ENCODE data around the gene INSYN1. TPM values are rescaled to one million over a fixed set of nuclear protein-coding genes. Genes with fewer than 3 reads are reported as not detected.
A peak's percentile ranks its signal among the peaks of the same experiment; 100 is the strongest.

The INSYN1 gene
- total and polyA plus RNA-seq, 2 experiments from 2014 or later = 9.2 to 9.6 TPM

DNA sequence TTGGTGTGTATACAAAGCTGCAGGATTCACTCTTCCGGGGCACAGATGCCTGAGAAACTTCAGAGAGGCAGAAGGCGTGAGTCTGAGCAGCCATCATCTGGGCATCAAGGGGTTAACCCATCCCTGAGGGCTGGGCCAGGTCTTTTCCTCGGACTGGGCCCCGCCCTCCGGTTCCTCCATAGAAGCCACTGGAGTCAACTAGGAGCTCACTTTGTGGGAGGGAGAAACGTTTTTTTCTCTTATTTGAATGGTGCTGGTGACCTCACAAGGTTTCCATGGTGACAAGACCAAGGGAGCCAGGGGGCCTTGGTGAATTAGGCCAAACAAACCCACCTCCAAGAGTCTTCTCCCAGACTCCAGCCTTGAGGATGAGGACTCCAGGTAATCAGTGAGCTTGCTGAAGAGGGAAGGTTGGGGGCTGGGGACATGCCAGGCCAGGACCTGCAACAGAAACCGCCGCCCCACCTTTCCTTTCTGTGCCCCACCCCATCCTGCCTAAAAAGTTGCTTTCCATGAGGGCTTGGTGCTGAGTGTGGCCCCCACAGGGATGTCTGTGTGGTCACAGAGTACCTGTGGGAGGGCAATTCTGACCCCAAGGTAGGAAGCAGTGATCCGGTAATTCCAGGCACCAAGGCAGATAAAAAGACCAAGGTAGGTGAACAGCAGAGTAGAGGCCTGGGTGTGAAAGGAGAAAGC is 14.8 kb upstream of the INSYN1 start:
- TF ChIP-seq CTCF (IDR thresholded peaks at IDR 0.05; ENCODE audit: low read depth, low read length) = no peak
- H3K27ac ChIP-seq = no peak overlapping the region
- H3K27me3 ChIP-seq = no peaks in the 10 kb centered on the region
- no peaks in the 10 kb centered on the region for H3K9me3 ChIP-seq (ENCODE audit: low read depth)
- H3K36me3 ChIP-seq = no peaks in the 10 kb centered on the region
- DNase-seq (ENCODE audit: low read depth in 1 of 2, low spot score in 1 of 2) = no peak
- no peaks in the 10 kb centered on the region for H3K4me1 ChIP-seq (ENCODE audit: low read depth)
- no peak overlapping the region for H3K4me3 ChIP-seq

- Histone ChIP-seq H3K4me1 (ENCODE audit: low read depth) (no peaks in the 10 kb centered on the region), H3K4me3 (no peak overlapping the region), H3K9me3 (ENCODE audit: low read depth) (no peaks in the 10 kb centered on the region), H3K36me3 (no peaks in the 10 kb centered on the region), H3K27ac (no peak overlapping the region), H3K27me3 (peaks cover 3% of the 10 kb centered on the region)
- TF ChIP-seq CTCF (IDR thresholded peaks at IDR 0.05; ENCODE audit: low read depth, low read length) = no peak
- DNase-seq (ENCODE audit: low read depth in 1 of 2, low spot score in 1 of 2) = no peak
Measured at GRCh38 chr15:73766598-73766997, 13.4 kb upstream of the INSYN1 start.

DNA sequence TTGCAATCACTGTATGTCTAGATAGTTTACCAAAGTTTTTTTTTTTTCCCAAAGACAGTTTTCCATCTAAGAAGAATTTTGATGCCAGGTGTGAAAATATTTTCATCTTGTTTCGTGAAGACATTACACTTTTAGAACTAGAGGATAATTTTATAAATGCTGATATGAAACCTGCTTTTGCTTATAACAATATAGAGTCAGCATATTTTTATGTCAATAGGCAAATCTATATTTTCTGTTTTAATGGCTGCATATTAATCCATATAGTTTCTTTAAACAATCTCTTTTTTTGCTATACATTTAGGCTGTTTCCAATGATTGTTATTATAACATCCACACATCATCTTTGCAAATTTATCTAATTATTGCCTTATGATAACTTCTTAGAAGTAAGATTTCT is 12.6 kb upstream of the INSYN1 start:
- no peak for TF ChIP-seq CTCF (IDR thresholded peaks at IDR 0.05; ENCODE audit: low read depth, low read length)
- Histone ChIP-seq H3K4me1 (ENCODE audit: low read depth) (no peaks in the 10 kb centered on the region), H3K36me3 (no peaks in the 10 kb centered on the region), H3K27me3 (peaks cover 4% of the 10 kb centered on the region), H3K9me3 (ENCODE audit: low read depth) (no peaks in the 10 kb centered on the region), H3K27ac (no peak overlapping the region), H3K4me3 (no peak overlapping the region)
- DNase-seq (ENCODE audit: low read depth in 1 of 2, low spot score in 1 of 2) = no peak

GRCh38 chr15:73763931-73764330 is 10.8 kb upstream of the INSYN1 start:
- TF ChIP-seq CTCF (IDR thresholded peaks at IDR 0.05; ENCODE audit: low read depth, low read length) = no peak
- Histone ChIP-seq H3K27me3 (peaks cover 4% of the 10 kb centered on the region), H3K27ac (no peak overlapping the region), H3K36me3 (no peaks in the 10 kb centered on the region), H3K4me3 (no peak overlapping the region), H3K4me1 (ENCODE audit: low read depth) (no peaks in the 10 kb centered on the region), H3K9me3 (ENCODE audit: low read depth) (no peaks in the 10 kb centered on the region)
- DNase-seq (ENCODE audit: low read depth in 1 of 2, low spot score in 1 of 2) = peak in 1 of 2 donors; percentile 29

DNA sequence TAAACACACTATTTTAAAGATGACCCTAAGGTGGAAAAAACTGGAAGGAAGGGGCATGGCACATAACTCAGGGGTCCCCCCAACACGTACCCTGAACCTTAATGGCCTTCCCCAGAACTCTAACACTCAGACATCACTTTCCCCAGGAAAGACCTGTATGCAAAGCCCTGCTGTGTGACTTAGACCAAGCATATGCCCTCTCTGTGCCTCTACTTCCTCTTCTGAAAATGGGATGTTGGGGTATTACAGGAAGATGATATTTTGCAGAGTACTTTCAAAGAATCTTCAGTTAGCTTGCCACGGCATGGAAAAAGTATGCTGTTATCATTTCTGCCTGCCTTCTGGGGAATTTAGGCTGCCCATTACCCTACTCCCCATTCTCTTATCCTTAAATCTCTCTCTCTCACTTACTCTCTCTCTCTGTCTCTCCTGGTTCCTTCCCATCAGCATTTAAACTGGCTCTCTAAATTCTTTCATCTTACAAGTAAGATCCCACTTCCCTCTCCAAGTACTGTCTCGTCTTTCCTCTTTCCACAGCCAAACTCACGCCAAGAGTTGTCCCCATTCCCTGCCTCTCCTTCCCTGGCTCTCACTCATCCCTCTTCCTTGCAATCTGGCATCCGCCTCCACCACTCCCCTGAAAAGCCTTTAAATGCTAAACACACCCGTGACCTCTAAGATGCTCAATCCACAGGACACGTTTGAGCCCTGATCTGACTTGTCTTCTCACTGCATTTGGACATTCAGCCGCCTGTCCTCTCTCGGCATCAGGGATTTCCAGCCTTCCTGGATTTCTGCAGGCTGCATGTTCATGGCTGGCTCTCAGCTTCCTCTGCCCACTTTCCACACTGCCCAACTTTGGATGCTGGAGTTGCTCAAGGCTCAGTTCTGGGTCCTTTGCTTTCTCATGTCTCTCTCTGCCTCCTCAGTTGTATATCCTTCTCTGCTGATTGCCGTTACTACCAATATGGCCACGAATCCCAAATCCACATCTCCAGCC is 7.5 kb upstream of the INSYN1 start:
- no peak for DNase-seq (ENCODE audit: low read depth in 1 of 2, low spot score in 1 of 2)
- Histone ChIP-seq H3K36me3 (no peaks in the 10 kb centered on the region), H3K4me1 (ENCODE audit: low read depth) (no peaks in the 10 kb centered on the region), H3K27me3 (peaks cover 4% of the 10 kb centered on the region), H3K27ac (no peak overlapping the region), H3K4me3 (no peak overlapping the region), H3K9me3 (ENCODE audit: low read depth) (no peaks in the 10 kb centered on the region)
- TF ChIP-seq CTCF (IDR thresholded peaks at IDR 0.05; ENCODE audit: low read depth, low read length) = no peak

All from cardiac muscle cell (in vitro differentiated cells and primary cell).